ENCODE data around the gene ZNF609. TPM values are rescaled to one million over a fixed set of nuclear protein-coding genes. Genes with fewer than 3 reads are reported as not detected.
A peak's percentile ranks its signal among the peaks of the same experiment; 100 is the strongest.

Gene ZNF609
- total and polyA plus RNA-seq, 10 of the 15 experiments (the other 5 are each of a cell fraction or from before 2014, with no cell fraction given), result 5.1 to 35.3 (median 13.6) TPM

DNA sequence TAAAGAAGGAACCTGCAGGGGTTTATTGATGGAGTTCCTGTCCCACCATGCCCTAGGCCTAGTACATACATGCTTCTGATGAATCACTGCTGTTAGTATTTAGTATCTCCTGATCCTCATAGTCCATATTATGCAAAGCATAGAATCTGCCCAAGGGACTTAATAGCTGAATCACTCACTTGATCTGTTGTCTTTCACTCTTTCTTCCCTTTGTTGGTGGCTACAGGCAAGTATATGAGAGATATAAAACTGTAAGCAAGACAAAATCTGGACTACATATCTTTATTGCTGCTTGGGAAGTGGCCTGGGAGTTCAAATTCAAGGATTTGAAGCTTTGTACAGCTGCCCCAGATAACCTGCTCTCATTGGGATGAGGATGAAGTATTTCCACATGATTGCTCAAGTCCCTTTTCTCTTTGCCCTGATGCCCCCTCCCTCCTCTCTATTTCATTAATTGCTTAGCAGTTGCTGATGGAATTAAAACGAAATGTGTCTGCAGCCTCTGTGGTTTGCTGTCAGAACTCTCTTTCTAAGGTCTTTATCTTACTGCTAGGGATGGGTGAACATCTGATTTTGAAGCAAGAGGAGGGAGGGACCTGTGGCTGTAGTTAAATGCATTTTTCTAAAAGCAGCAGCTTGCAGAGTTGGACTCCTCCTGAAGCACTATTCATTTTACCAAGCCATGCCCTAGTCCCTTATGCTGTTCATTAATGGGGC, 114.1 kb downstream of the ZNF609 start:
- TF ChIP-seq MTA3 (IDR thresholded peaks at IDR 0.05; ENCODE audit: borderline replicate concordance, low read length) (no peak), RUNX3 (IDR thresholded peaks at IDR 0.05; ENCODE audit: low read length) (0 out of 2 replicates have a peak, but pooled peaks have one; percentile 8), SRF (IDR thresholded peaks at IDR 0.05; ENCODE audit: low read depth in 2 of 2, low read length in 2 of 2) (no peak), ASH2L (IDR thresholded peaks at IDR 0.05; ENCODE audit: borderline replicate concordance, low read depth) (no peak)
- ATAC-seq (peak; percentile 45), FAIRE-seq (no peak), DNase-seq (ENCODE audit: low read depth, low spot score) (no peak)
- Histone ChIP-seq H3K27me3 (replicated peaks in 1 of 2; ENCODE audit: control insufficient read depth in 2 of 2, insufficient read depth in 2 of 2, low read length in 1 of 2) (no peaks in the 10 kb centered on the region), H3K79me2 (ENCODE audit: control insufficient read depth, insufficient read depth, low read length) (peaks cover 34% of the 10 kb centered on the region), H3K4me3 (no peak overlapping the region), H3K4me1 (ENCODE audit: control insufficient read depth, insufficient read depth, low read length) (peaks cover 34% of the 10 kb centered on the region), H3K27ac (ENCODE audit: control insufficient read depth, insufficient read depth) (peak overlapping the region; percentile 42), H3K9me3 (replicated peaks; ENCODE audit: control insufficient read depth, insufficient read depth, low read length) (peaks cover 5% of the 10 kb centered on the region; the same call in 1 of the 3 replicates), H3K9ac (ENCODE audit: control insufficient read depth, insufficient read depth, low read length) (no peak overlapping the region; the same call in 1 of the 2 replicates), H2AFZ (ENCODE audit: control insufficient read depth, low read depth, low read length) (no peak overlapping the region), H3K36me3 (ENCODE audit: control insufficient read depth in 2 of 2, insufficient read depth in 2 of 2, low read length in 1 of 2) (no peaks in the 10 kb centered on the region), H4K20me1 (ENCODE audit: control insufficient read depth, insufficient read depth) (no peaks in the 10 kb centered on the region), H3K4me2 (ENCODE audit: control insufficient read depth, insufficient read depth) (0 out of 2 replicates have a peak overlapping the region, but pooled peaks have one; percentile 1)
- intact Hi-C loops (cut with micrococcal nuclease; ENCODE audit: unreplicated experiment) (loop anchor here (5.0 kb wide), 2 partner anchors 48 to 78 kb away; no protein-coding TSS in a partner anchor), in situ Hi-C loops (cut with MboI) (no loop called here)
- ChIA-PET SMC1A (ENCODE audit: uncharacterized antibody, unreplicated experiment) (interaction anchor here (0.6 to 7.2 kb wide), 12 partner anchors 10 to 144 kb away, joined by 3 to 53 read pairs (median 4); no protein-coding TSS in a partner anchor), RAD21 (ENCODE audit: unreplicated experiment) (interaction anchor here (0.8 to 2.8 kb wide), 9 partner anchors 16 to 79 kb away, joined by 3 to 8 read pairs (median 4); no protein-coding TSS in a partner anchor), CTCF (interaction anchor here (0.6 to 0.7 kb wide), 3 partner anchors 20 to 122 kb away, joined by 3 read pairs; no protein-coding TSS in a partner anchor), POLR2A (interaction anchor here (0.6 to 1.0 kb wide), 5 partner anchors 12 to 79 kb away, joined by 3 to 7 read pairs (median 4); no protein-coding TSS in a partner anchor)
- BruUV-seq (replicated peaks), result TSS peak; percentile 15
- WGBS (ENCODE audit: insufficient coverage, insufficient replicate concordance, low lambda C conversion rate, missing lambda C conversion rate), result 8% methylated on average over 1 of the region's 1 CpG
